ENCODE measurements around the gene SMIM11.
"Not testable (repeated sequence)": the region's sequence is repeated elsewhere in the genome, so short reads cannot be mapped to it uniquely, and the experiment has no call there.

SMIM11 gene, protein sequence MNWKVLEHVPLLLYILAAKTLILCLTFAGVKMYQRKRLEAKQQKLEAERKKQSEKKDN

DNA sequence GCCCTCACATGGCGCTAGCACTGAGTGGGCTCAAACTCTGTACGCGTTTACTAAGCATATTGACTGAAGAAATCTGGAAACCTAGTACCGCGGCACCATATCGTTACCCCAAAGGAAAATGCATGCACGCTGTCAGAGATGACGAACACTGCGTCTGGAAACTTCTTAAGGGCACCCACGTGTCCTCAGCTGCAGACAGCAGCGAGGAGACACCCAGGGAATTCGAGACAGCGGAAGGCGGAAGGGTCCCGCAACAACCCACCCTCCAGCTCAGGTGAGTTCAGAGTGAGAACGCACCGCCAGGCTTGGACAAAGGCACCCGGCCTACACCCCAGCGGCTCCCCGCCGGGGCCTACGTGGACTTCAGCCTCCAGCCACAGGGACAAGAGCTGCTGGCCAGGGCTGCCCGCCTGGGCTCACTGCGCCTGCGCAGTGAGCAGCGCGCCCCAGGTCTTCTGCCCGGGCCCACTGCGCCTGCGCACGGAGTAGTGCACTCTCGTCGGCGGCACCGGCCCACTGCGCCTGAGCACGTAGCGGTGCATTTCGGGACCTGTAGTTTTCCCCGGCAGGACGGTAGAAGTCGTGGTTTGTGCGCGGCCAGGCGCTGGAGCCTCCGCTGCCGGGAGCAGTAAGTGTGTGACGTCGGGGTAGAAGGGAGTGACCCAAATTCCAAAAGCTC lies at the start of gene SMIM11:
Gene SMIM11 (plus strand): TSS at position 568 of the 679 bp plus-strand sequence. CDS start 3,998 bp downstream, outside the sequence.
- not testable (repeated sequence) for DNase-seq (ENCODE audit: low read depth in 1 of 2, low spot score in 1 of 2)

DNA sequence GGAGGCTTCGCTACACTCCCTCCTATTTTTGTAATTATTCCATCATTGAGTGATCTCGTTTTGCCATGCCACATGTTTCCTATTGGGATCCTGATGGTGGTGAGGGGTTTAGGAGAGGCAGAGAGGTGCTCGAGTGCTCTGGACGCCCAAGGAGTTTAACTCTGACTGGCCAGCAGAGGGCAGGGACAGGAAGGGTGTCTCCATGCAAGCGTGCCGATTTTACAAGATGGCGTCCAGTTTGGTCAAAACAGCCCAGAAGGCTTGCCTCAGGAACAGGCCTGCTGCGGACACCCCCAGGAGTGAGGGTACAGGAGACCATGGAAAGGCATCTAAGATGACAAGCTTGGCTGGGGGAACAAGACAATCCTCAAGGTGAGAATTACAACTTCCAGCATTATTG lies 45.3 kb upstream of the SMIM11 start:
- no peak for DNase-seq (ENCODE audit: low read depth in 1 of 2, low spot score in 1 of 2)

DNA sequence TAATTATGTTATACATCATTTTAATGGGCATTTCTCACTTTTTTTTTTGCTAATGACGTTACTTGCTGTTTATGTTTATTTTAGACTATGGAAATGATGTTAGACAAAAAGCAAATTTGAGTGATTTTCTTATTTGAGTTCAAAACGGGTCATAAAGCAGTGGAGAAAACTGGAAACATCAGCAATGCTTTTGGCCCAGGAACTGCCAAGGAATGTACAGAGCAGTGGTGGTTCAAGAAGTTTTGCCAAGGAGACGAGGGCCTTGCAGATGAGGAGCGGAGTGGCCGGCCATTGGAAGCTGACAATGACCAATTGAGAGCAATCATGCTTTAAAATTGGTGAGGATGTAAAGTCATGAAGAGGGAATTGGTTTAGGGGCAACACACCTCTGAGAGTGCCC lies 43.6 kb upstream of the SMIM11 start:
- DNase-seq (ENCODE audit: low read depth in 1 of 2, low spot score in 1 of 2): no peak

DNA sequence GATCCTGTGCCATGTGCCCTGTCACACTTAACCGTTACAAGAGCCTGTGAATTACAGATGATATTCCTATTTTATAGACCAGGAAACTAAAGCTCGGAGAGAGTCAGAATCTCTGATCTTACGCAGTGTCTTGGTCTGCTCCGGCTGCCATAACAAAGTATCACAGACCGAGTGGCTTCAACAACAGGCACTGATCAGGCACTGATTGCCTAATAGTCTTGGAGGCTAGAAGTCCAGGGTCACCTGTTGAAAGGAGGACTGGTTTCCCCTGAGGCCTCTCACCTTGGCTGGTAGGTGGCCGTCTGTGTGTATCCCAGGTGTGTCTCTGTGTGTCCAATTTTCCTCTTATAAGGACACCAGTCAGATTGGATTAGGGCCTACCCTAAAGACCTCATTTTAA lies 43.0 kb upstream of the SMIM11 start:
- DNase-seq (ENCODE audit: low read depth in 1 of 2, low spot score in 1 of 2): no peak

DNA sequence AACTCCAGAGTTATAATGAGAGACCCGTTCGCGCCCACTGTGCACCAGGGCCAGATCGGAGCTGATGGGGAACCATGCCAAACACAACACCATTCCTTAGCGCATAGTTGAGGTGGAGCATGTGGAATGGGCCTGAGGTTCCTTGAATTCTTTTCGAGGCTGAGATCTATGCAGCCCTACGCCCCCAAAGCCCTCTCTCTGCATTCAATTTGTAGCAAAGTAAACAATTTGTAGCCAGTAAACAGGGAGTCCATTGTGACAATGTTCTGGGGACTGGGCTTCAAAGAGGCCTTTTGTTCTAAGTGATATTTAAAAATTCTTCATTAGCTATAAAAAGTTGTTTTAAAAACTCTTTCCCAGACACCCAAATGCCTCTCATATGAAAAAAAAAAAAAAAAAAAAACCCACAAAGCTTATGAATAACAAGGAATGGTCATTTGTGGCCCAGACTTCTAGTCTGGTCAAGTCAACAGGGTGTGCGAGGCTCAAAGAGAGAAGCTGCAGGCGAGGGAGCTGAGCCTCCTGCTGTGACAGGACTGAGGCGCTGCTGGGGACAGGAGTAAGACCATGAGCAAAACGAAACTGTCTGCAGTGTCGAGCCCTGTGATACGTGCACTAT lies 42.1 kb upstream of the SMIM11 start:
- no peak for DNase-seq (ENCODE audit: low read depth in 1 of 2, low spot score in 1 of 2)

DNA sequence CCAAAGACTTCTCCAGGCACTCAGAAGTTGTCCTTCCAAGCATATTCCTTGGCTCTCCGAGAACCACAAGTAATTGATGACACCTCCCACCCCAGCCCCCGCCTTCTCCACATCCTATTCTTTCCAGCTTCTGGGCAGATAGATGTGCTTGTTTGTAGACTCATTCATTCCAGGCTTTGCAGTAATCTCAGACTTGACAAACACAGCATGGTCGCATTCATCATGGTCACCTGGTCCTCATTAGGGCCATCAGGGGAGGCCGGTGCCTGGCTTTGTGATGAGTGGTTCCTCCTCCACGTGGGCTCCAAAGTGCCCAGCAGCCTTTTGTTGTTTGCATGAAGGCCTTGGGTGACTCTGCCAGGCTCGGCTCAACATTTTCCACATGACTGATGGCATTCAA lies 40.0 kb upstream of the SMIM11 start:
- no peak for DNase-seq (ENCODE audit: low read depth in 1 of 2, low spot score in 1 of 2)

DNA sequence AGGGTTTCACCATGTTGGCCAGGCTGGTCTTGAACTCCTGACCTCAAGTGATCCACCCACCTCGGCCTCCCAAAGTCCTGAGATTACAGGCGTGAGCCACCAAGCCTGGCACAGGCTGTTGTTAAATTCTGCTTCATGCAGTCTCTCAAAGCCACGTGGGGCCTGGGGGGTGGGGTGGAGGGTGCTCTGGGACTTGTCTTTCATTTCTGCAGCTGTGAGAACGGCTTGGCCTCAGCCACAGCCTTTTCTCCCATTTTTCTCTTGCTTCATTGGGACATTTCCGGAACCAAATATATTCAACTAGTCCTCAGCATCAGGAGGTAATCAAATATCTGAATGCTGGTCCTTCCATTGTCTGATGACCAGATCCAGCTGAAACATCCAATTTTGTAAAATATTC lies 39.1 kb upstream of the SMIM11 start:
- no peak for DNase-seq (ENCODE audit: low read depth in 1 of 2, low spot score in 1 of 2)

DNA sequence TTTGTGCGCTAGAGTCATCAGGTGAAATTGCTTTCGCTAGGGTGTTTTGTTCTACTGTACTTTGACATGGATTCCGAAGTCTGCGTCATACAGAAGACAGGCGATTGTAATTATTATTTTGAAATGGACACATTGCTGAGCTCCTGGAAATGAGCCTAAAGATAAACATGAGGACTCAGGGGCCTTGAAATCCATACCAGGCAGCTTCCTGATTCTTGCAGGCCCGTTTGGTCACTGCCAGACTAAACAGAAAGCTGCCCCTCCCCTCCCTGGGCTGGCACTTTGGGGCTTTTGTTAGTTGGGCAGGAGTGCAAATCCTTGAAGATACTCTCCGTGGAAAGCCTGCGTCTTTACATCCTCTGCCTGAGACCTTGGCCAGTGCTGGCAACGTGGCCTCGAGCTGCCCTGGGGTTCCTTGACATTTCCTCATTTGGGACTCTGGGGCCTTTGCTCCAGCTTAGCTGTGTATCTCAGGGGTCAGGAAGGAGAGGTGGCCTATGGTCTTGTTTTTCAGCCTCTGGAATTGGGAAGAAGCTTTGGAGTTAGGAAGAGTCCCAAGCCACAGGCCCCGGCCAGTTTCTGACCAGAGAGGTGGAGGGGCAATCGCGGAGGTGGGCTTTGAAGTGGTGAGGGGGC lies 38.4 kb upstream of the SMIM11 start:
- no peak for DNase-seq (ENCODE audit: low read depth in 1 of 2, low spot score in 1 of 2)

DNA sequence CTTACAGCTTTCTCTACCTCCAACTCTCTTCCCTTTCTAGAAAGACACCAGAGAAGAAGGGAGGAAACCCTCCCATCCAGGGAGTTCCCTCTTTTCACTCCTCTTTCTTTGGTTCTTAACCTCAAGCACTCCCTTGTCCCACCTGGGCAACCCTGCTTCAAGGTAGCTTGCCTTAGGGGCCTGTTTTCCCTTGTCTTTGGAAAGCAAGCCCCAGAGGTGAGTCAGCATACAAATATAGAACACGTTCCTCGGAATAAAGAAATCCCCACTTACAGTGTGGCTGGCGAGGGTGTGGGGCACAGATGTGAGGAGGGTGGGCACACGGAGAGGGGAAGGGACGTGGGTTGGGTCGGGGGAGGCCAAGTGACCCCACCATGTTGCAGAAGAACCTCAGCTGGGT lies 37.6 kb upstream of the SMIM11 start:
- DNase-seq (ENCODE audit: low read depth in 1 of 2, low spot score in 1 of 2): no peak

DNA sequence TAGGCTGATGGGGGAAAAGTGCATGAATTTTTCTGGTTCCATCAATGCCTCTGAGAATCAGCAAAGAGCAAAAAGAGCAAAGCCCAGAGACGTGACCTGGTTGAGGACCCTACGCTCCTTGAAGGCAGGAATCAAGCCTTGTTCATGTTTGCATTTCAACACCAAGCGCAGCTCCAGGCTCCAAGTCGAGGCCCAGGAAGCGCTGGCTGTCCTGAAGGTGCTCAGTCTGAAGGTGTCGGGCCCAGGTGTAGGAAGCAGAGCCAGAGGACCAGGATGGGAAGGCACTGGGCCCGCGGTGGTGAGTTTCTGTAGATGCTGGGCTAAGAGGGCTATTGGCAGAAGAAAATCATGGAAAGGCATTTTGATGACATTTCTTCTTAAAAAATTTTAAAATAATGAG lies 37.1 kb upstream of the SMIM11 start:
- no peak for DNase-seq (ENCODE audit: low read depth in 1 of 2, low spot score in 1 of 2)

DNA sequence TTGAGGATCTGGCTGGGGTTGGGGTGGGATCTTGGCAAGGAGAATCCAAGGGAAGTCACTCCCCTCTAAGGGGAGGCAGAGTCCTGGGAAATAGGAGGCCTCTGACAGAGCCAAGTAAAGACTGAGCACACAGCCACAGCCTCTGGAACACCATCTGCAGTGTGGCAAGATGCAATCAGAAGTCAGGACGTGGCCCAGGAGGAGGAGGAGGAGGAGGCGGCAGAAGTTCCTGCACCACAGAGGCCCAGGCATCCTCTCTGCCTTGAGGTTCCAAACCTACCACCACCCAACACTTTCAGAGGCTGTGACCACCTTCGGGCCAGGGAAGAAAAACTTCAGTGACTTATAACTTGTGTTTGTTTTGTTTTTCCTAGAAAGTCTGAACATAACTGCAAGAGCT lies 35.2 kb upstream of the SMIM11 start:
- DNase-seq (ENCODE audit: low read depth in 1 of 2, low spot score in 1 of 2): no peak

DNA sequence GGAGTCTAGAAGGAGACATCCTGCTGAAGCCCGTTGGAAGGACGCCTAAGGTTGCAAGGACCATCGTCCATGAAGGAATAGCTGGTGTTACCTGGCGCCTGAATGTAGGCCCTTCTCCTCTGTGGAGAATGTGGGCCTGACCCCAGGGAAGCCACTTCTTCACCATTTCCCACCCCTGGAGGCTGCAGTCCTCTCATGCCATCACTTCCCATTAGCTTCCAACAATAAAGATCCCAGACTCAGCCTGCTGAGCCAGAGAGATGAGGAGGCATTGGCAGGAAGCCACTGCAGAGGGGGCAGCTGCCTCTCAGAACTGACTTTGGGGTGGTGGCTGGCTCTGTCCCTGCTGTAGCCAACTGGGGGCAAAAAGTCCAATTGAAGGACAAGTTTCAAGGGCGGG lies 32.8 kb upstream of the SMIM11 start:
- DNase-seq (ENCODE audit: low read depth in 1 of 2, low spot score in 1 of 2): no peak

DNA sequence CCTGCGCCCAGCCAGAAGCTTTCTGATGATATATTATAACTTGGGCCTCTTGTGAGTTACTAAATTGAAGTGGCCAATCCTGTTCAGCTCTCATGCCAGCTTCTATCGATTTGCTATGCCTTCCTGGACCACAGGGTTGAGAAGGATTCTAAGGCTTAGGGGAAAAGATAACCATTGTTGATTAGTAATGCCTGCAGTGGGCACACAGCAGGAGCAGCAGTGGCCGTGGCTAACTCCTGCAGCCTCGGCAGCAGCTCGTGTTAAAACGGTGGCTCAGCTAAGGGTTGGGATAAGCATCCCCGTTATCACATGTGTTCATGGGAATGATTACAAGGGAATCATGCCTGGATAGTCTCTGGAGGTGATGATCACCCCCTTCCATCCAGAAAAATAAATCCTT lies 32.0 kb upstream of the SMIM11 start:
- DNase-seq (ENCODE audit: low read depth in 1 of 2, low spot score in 1 of 2): no peak

DNA sequence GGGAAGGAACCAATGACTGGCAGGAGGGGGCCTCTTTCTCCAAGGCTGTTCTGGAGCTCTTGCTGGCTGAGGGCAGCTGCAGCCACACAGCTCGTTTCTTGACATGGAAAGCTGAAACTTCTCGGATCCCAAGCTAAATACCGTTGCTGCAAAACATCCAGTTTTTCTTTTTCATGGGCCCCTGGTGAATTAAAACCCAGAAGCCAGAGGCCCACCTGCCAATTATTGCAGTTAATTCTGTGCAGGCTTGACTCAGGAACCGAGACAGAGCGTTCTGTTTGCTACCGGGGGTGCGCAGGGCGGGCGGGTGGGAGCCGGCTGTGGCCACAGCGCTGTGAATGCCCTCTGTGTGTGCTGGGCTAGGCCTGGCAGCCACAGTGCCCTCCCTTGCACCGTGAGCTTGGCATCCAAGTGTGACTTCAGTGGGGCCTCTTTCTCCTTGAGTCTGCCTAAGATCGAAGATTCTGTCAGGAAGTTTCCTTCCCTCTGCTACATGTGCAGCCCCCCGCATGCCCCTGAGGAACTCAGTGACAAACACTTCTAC lies 31.4 kb upstream of the SMIM11 start:
- DNase-seq (ENCODE audit: low read depth in 1 of 2, low spot score in 1 of 2): no peak

DNA sequence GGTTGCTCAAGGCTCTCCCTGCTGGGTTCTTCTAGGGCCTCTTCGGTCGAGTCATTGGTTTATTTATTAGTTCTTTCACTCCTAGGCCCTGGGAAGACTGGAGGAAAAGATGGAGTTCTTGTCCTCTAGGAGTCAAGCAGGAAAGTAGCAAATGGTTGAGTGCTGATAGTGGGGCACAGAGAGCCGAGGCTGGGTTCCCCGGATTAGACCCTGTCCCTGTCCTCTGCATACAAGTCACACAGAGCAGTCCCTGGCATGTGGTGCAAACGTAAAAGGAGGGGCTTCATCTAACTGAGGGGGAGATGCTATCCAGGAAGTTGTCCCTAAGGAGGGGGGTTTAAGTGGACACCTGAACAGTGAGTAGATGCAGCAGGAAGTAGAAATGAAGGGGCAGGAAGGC lies 30.7 kb upstream of the SMIM11 start:
- no peak for DNase-seq (ENCODE audit: low read depth in 1 of 2, low spot score in 1 of 2)

DNA sequence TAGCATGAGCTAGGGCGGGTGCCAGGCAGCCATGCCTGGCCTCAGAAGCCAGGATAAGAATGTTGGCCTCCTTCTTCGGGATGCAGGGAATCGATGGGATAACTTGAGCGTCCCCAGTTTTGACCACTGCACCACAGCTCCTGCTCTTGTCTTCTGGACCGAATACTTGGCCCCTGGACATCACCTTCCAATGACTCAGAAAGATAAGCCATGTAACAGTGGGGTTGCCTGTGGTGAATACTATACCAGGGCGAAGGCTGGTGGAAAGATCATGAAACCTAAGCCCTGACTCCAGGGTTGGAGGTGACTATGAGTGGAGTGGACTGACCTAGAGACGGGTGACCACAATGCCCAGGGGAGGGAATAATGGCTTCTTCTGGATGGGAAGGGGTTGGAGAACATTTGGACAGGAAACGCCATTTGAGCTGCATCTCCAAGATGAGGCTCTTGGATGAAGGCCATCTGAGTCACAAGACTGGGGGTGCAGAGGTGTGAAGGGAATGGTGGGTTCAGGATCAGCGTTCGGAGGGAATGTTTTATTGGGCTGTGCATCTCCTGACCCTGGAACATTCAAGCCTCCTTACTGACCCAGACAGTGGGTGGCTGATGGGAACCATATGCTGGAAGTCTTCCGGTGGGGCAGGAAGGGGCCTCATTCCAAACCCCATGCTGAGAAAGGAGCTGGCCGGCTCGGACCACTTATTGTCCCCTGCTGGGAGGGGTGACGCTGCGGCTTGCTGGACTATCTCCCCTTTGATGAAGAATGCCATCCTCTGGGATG lies 30.0 kb upstream of the SMIM11 start:
- no peak for DNase-seq (ENCODE audit: low read depth in 1 of 2, low spot score in 1 of 2)

DNA sequence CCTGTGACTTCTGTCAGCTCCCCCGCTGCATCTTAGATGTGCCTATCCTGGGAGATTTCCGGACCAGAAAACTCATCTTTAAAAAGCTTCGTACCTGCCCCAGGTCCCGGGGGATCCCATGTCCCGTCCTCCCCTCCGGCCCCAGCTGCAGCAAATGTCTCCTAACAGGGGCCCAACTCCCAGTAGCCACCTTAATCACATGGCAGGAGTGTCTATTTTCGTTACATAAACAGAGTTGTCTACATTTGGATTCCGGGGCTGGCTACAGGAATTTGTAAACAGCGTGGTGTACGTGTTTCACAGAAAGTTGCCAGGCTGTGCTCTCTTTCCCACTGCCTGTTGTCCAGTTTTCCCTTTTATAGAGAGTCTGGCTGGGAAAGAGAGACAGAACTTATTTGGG lies 29.4 kb upstream of the SMIM11 start:
- DNase-seq (ENCODE audit: low read depth in 1 of 2, low spot score in 1 of 2): no peak

DNA sequence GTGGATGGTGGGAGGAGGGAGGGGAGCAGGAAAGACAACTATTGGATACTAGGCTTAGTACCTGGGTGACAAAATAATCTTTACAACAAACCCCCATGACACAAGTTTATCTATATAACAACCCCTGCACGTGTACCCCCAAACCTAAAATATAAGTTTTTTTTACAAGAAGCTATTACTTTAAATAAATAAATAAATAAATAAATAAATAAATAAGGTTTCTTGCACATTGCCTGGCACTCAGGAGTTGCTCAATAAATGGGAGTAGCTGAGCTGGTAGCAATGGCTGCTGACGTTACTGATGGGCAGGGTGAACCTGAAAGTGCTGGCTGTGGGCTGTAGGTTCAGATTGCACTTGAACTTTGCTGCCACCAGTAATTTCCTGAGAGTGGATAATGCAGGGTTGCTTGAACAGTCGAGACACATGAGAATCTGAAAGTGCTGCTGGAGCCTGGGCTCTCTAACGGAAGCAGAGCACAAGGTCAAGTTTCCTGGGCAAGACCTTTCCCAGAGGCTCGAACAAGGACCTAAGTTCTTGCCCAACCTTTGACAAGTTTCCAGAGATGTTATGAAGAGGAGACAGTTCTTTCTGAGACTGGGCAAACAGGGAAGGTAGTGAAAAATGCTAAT lies 26.3 kb upstream of the SMIM11 start:
- DNase-seq (ENCODE audit: low read depth in 1 of 2, low spot score in 1 of 2): no peak

DNA sequence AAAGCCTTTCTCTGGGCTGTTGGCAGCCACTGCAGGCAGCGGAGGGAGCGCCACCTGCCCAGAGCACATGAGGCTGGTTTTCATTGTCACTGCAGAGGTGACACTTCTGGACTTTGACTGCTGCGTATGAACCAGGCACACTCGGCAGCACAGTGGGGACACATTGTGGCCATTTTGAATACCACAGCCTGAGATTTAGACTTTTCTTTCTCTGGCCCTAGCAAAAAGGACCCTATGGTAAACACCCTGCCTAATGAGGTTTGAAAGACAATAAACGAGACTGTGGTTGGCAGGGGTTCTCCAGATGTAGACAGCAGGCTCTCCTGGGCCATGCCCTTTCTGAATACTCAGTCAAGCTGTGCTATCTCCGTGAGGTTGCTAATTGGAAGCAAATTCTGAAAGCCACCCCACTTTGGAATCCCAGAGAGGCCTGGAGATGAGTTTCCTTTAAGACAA lies 23.5 kb upstream of the SMIM11 start:
- DNase-seq (ENCODE audit: low read depth in 1 of 2, low spot score in 1 of 2): no peak

DNA sequence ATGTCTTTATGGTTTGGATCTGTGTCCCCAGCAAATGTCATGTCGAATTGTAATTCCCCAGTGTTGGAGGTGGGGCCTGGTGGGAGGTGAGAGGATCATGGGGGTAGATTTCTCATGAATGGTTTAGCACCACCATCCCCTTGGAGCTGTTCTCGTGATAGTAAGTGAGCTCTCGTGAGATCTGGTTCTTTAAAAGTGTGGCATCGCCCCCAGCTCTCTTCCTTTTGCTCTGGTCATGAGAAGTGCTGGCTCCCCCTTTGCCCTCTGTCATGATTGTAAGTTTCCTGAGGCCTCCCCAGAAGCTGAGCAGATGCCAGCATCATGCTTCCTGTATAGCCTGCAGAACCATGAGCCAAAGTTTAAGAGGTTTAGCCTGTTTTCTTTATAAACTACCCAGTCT lies 22.8 kb upstream of the SMIM11 start:
- DNase-seq (ENCODE audit: low read depth in 1 of 2, low spot score in 1 of 2): no peak

DNA sequence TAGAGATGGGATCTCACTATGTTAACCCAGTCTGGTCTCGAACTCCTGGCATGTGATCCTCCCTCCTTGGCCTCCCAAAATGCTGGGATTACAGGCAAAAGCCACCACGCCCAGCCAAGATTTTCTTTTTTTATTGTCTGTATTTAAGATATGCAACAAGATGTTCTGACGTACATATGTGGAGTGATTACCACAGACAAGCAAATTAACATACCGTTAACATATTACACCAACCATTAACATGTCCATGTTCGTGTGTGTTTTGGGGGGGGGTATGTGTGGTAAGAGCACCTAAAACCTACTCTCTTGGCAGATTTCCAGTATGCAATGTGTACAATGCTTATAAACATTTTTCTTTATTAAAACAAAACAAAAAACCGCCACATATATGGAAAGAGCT lies 22.1 kb upstream of the SMIM11 start:
- no peak for DNase-seq (ENCODE audit: low read depth in 1 of 2, low spot score in 1 of 2)

All from activated CD4-positive, alpha-beta T cell treated with anti-CD3 and anti-CD28 coated beads, Interleukin-2, amount 50 U/mL, for 24 hours (primary cell).